Measurements from ENCODE around the gene IQCF2. TPM values are rescaled to one million over a fixed set of nuclear protein-coding genes. Genes with fewer than 3 reads are reported as not detected.

Gene IQCF2
- polyA plus RNA-seq, 1 donor from 2014 or later: not detected

GRCh38 chr3:51891242-51892039 is 30.0 kb downstream of the IQCF2 start:
- Histone ChIP-seq H3K9me2 (ENCODE audit: insufficient read depth, low read length) (no peaks in the 10 kb centered on the region), H3F3A (ENCODE audit: insufficient read depth, low read length, poor library complexity, severe bottlenecking) (no peaks in the 10 kb centered on the region), H3K79me2 (replicated peaks; ENCODE audit: insufficient read depth, low read length) (no peaks in the 10 kb centered on the region), H3K9ac (ENCODE audit: low read length) (no peak overlapping the region), H4K20me1 (ENCODE audit: insufficient read depth) (no peaks in the 10 kb centered on the region), H3K27me3 (ENCODE audit: insufficient read depth, low read depth, low read length) (no peaks in the 10 kb centered on the region), H3K4me2 (ENCODE audit: low read length) (no peak overlapping the region), H3K27ac (ENCODE audit: low read length) (no peak overlapping the region), H3K36me3 (ENCODE audit: insufficient read depth, low read length) (no peaks in the 10 kb centered on the region), H3K4me3 (ENCODE audit: low read length) (no peak overlapping the region), H2AFZ (ENCODE audit: low read depth, low read length) (no peak overlapping the region), H3K9me3 (ENCODE audit: low read length) (no peaks in the 10 kb centered on the region)
- TF ChIP-seq POLR2AphosphoS5 (IDR thresholded peaks at IDR 0.05): no peak
- no peak for TF ChIP-seq EP300 (conservative IDR thresholded peaks at IDR 0.05; ENCODE audit: poor library complexity, severe bottlenecking)
- TF ChIP-seq MXI1 (conservative IDR thresholded peaks at IDR 0.05; ENCODE audit: poor library complexity, severe bottlenecking): no peak
- TF ChIP-seq TAF1 (IDR thresholded peaks at IDR 0.05; ENCODE audit: low read depth): no peak
- TF ChIP-seq EZH2 (IDR thresholded peaks at IDR 0.05; ENCODE audit: borderline replicate concordance, insufficient read depth, low read length, poor library complexity, severe bottlenecking): no peak
- TF ChIP-seq, protein P1, sequence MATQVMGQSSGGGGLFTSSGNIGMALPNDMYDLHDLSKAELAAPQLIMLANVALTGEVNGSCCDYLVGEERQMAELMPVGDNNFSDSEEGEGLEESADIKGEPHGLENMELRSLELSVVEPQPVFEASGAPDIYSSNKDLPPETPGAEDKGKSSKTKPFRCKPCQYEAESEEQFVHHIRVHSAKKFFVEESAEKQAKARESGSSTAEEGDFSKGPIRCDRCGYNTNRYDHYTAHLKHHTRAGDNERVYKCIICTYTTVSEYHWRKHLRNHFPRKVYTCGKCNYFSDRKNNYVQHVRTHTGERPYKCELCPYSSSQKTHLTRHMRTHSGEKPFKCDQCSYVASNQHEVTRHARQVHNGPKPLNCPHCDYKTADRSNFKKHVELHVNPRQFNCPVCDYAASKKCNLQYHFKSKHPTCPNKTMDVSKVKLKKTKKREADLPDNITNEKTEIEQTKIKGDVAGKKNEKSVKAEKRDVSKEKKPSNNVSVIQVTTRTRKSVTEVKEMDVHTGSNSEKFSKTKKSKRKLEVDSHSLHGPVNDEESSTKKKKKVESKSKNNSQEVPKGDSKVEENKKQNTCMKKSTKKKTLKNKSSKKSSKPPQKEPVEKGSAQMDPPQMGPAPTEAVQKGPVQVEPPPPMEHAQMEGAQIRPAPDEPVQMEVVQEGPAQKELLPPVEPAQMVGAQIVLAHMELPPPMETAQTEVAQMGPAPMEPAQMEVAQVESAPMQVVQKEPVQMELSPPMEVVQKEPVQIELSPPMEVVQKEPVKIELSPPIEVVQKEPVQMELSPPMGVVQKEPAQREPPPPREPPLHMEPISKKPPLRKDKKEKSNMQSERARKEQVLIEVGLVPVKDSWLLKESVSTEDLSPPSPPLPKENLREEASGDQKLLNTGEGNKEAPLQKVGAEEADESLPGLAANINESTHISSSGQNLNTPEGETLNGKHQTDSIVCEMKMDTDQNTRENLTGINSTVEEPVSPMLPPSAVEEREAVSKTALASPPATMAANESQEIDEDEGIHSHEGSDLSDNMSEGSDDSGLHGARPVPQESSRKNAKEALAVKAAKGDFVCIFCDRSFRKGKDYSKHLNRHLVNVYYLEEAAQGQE (IDR thresholded peaks at IDR 0.05; ENCODE audit: borderline replicate concordance): no peak
- TF ChIP-seq SMC3 (conservative IDR thresholded peaks at IDR 0.05; ENCODE audit: poor library complexity): no peak
- no peak for TF ChIP-seq RAD21 (conservative IDR thresholded peaks at IDR 0.05)
- TF ChIP-seq, protein P2, sequence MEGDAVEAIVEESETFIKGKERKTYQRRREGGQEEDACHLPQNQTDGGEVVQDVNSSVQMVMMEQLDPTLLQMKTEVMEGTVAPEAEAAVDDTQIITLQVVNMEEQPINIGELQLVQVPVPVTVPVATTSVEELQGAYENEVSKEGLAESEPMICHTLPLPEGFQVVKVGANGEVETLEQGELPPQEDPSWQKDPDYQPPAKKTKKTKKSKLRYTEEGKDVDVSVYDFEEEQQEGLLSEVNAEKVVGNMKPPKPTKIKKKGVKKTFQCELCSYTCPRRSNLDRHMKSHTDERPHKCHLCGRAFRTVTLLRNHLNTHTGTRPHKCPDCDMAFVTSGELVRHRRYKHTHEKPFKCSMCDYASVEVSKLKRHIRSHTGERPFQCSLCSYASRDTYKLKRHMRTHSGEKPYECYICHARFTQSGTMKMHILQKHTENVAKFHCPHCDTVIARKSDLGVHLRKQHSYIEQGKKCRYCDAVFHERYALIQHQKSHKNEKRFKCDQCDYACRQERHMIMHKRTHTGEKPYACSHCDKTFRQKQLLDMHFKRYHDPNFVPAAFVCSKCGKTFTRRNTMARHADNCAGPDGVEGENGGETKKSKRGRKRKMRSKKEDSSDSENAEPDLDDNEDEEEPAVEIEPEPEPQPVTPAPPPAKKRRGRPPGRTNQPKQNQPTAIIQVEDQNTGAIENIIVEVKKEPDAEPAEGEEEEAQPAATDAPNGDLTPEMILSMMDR (IDR thresholded peaks at IDR 0.05; ENCODE audit: poor library complexity, severe bottlenecking): no peak

- H3K4me2 ChIP-seq (ENCODE audit: low read length): no peak overlapping the region
- H3K4me3 ChIP-seq (ENCODE audit: low read length): no peak overlapping the region
- H3F3A ChIP-seq (ENCODE audit: insufficient read depth, low read length, poor library complexity, severe bottlenecking): no peaks in the 10 kb centered on the region
- H3K27me3 ChIP-seq (ENCODE audit: insufficient read depth, low read depth, low read length): no peaks in the 10 kb centered on the region
- H3K9me2 ChIP-seq (ENCODE audit: insufficient read depth, low read length): no peaks in the 10 kb centered on the region
- H3K27ac ChIP-seq (ENCODE audit: low read length): no peak overlapping the region
- H3K9me3 ChIP-seq (ENCODE audit: low read length): no peaks in the 10 kb centered on the region
- no peak overlapping the region for H3K9ac ChIP-seq (ENCODE audit: low read length)
- H3K36me3 ChIP-seq (ENCODE audit: insufficient read depth, low read length): no peaks in the 10 kb centered on the region
- TF ChIP-seq EZH2 (IDR thresholded peaks at IDR 0.05; ENCODE audit: borderline replicate concordance, insufficient read depth, low read length, poor library complexity, severe bottlenecking): no peak
- TF ChIP-seq, protein P2 (IDR thresholded peaks at IDR 0.05; ENCODE audit: poor library complexity, severe bottlenecking): no peak
- TF ChIP-seq RAD21 (conservative IDR thresholded peaks at IDR 0.05): no peak
- no peak overlapping the region for H2AFZ ChIP-seq (ENCODE audit: low read depth, low read length)
- H3K79me2 ChIP-seq (replicated peaks; ENCODE audit: insufficient read depth, low read length): no peaks in the 10 kb centered on the region
- no peaks in the 10 kb centered on the region for H4K20me1 ChIP-seq (ENCODE audit: insufficient read depth)
These were observed 33.0 kb downstream of the IQCF2 start for GRCh38 chr3:51894391-51894790.
